Stromal cell of bone marrow (primary cell): ENCODE results near the gene FNDC11.
A peak's percentile ranks its signal among the peaks of the same experiment; 100 is the strongest.
"Not testable (repeated sequence)": the region's sequence is repeated elsewhere in the genome, so short reads cannot be mapped to it uniquely, and the experiment has no call there.

Experiments
- DNase-seq: peaks from one replicate; pipeline ENCODE4 v3.0.0-alpha.2; 2012; ENCODE audit warnings: low read depth

The FNDC11 gene, protein sequence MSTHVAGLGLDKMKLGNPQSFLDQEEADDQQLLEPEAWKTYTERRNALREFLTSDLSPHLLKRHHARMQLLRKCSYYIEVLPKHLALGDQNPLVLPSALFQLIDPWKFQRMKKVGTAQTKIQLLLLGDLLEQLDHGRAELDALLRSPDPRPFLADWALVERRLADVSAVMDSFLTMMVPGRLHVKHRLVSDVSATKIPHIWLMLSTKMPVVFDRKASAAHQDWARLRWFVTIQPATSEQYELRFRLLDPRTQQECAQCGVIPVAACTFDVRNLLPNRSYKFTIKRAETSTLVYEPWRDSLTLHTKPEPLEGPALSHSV

DNA sequence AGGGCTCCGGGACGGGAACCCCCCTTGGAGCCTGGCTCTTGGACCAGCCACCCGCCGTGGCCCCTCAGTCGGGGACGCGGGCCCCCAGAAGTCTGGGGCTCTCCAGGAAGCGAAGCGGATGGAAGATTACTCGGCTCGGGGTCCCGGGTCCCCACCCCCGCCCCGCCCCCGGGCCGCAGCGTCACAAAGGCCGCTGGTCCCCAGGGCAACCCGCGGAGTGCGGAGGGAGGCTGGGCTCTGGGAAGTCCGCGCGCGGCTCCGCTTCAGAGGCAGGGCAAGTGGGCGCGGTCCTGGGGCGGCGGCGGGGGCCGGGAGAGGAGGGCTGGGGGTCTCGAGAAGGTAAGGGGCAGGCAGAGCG is at the start of gene FNDC11:
FNDC11 (plus strand) TSS at position 227 of the 358 bp plus-strand sequence. CDS start 1,505 bp downstream, outside the sequence.
- DNase-seq: no peak

DNA sequence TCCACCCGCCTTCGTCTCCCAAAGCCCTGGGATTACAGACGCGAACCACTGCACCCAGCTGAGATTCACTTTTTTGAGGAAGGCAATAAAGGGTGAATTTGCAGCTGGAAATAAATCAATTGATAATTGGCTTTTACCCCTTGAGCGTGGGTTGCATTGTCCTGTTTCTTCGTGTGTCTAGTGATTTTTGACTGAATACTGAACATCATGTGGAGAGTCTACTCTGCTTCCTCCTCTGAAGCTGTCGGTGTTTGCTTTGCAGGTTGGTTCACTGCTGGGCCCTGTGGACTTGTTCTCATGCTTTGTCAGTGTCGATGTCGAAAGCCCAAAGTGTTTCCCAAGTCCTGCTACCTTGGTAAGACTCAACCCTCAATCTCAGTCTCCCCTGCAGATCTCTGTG is 49.3 kb upstream of the FNDC11 start:
- no peak for DNase-seq

DNA sequence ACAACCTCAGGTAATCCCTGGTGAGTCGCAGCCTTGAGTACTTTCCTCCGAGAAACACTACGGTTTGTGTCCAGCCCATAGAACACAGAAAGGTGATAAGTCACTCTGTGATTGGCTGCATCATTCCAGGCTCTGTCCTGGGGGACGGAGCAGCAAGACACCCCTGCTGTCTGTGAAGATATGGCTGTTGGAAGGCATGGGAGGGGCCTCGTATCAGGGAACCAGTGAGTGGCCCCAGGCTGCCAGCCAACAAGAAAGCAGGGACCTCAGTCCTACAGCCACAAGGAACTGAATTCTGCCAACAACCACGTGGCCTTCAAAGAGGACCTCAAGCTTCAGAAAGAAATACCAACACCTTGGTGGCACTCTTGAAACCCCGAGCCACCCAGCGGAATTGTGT is 48.7 kb upstream of the FNDC11 start:
- no peak for DNase-seq

DNA sequence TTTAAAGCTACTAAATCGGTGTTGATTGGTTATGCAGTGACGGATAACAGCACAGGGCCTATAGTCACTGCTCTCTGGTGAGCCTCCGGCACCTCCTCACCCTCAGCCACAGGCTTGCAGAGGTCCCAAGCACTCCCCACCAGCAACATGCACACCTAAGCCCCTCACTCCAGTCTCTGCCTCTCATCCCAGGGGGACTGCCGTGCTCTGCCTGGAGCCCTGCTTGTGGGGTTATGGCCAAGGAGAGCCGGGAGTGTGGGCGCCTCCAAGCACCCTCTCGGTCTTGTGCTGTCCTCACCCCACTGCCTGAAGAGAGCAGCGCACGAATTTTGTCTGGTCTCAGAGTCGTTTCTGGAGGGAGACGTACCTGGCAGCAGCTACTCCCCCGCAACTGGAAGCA is 48.2 kb upstream of the FNDC11 start:
- no peak for DNase-seq

DNA sequence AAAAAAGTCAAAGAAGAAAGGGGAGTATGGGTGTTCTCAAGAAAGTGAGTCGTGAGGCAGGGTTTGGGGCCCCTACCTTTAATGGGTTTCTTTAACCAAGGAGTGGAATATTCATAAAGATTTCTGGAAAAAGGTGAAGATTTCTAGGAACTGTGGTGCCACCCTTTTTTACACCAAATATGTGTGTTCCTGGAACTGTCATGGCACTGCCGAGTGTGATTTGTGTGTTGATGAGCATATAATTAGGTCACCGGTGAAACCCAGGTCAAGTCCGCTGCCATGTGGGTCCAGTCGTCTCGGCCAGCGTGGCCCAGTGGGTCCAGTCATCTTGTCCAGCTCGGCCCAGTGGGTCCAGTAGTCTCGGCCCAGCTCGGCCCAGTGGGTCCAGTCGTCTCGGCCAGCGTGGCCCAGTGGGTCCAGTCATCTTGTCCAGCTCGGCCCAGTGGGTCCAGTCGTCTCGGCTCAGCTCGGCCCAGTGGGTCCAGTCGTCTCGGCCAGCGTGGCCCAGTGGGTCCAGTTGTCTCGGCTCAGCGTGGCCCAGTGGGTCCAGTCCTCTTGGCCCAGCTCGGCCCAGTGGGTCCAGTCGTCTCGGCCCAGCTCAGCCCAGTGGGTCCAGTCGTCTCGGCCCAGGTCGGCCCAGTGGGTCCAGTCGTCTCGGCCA is 46.7 kb upstream of the FNDC11 start:
- no peak for DNase-seq

DNA sequence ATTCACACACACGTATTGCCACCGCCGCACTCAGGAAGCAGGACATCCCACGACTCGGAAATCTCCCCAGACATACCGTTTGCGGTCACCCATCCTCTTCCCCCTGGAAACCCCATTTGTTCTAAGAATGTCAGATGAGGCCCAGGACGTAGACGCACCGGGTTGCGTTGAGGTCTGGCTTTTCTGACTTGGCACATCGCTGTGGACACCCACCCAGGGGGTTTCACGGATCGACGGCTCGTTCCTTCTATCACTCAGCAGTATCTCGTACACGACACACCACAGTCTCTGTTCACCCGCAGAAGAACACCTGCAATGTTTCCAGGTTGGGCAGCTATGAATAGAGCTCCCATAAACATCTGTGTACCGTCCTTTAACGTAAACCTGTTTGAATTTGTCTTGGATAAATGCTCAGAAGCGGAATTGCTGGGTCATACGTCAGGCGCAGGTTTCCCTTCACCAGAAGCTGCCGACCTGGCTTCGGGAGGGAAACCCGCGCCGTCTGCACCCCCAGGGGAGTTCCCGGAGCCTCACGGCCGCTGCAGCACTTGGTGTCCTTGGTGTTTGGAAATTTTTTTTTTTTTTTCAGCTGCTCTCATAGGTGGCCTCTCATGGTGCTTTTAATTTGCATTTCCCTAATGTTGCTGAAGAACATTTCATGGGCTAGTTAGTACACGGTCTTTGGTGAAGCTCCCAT is 45.7 kb upstream of the FNDC11 start:
- no peak for DNase-seq

DNA sequence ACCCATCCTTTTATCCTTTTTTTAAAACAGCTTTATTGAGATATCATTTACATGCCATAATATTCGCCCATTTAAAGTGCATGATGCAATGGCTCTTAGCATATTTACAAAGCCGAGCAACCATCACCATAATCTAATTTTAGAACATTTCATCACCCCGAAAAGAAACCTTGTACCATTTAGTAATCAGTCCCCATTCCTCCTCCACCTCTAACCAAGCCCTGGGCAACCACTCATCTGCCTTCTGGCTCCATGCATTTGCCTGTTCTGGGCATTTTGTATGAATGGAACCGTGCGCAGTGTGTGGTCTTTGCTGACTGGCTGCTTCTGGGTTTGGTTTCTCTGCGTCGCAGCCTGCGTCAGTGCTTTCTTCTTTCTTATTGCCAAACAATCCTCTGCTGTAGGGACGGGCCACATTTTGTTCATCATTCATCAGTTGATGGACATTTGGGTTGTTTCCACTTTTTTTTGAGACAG is 44.8 kb upstream of the FNDC11 start:
- DNase-seq: no peak

DNA sequence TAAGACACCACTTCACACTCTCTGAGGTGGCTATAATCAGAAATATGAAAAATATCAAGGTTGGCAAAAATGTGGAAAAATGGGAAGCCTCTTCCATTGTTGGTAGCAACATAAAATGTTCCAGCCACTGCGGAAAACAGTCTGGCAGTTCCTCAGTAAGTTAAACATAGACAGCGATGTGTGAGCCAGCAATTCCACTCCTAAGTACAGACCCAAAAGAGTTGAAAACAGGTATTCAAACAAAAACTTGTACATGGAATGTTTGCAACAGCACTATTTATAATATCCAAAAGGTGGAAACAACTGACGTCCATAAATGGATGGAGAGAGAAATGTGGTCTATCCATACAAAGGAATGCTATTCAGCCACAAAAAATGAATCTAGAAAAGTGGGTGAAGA is 40.8 kb upstream of the FNDC11 start:
- DNase-seq: no peak

DNA sequence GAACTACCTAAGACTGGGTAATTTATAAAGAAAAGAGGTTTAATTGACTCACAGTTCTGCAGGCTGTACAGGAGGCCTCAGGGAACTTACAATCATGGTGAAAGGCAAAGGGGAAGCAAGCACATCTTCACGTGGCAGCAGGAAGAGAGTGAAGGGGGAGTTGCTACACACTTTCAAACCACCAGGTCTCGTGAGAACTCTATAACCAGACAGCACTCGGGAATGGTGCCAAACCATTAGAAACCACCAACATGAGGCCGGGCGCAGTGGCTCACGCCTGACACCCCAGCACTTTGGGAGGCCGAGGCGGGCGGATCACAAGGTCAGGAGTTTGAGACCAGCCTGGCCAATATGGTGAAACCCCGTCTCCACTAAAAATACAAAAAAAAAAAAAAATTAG is 39.4 kb upstream of the FNDC11 start:
- DNase-seq: not testable (repeated sequence)

DNA sequence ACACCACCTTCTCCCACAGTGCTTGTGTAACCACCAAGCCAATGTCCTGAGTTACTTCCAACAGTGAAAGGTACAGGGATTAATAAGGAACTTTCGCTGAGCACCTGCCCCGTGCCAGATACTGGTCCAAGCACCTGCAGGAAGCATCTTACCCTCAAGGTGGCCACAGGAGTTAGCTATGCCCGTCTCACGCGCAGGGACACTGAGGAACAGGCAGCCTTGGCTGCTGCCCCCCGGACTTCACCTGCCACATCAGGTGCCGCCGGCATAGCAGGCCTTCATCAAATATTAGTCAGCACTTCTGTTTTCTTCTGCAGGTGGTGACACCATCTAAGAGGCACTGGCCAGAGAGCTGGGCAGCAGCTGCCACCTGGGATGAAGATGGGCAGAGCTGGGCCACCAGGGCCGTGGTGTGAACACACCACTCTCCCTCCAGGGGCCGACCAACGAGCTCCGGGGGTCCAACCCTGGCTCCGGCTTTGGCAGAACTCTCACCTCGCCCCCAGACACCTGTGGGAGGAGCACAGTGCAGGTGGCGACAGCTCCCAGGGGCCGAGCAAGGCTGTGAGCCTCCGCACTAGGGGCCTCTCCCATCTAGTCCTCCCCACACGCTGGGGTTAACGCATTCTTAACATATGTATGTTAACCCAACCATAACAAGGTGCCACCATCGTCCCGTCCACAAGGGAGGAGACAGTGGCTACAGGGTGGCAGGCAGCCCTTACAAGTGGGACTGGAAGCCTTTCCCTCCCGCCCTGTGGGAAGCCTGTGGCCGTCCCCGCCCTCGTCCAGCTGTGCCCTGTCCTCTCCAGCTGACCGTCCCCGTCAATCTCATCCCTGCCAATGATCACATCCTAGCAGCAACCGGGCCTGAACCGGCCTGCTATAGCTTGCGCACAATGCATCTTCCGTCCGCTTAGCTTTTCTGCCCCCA is 36.3 kb upstream of the FNDC11 start:
- DNase-seq: no peak

DNA sequence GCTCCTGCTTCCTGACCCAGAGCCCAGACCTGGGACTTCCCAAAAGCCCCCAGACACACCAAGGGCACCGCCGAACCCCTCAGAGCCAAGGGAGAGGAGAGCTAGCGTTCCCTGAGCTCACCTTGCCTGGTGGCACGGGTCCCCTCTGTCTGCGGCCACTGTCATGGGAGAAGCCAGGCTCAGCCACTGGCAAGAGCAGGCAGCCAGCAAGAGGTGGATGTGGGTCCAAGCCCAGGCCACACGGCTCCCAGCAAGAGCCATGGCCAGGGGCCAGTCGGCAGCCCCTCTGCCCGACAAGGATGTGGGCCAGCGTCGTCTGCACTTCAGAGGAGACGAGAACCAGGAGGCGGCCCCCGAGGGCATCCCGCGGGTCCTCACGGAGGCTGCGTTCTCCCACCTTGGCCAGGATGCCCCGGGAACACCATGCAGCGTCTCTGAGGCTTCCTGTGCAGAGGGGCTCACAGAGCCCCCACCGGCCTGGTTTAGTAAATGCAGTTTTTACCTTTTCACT is 35.6 kb upstream of the FNDC11 start:
- DNase-seq: no peak

DNA sequence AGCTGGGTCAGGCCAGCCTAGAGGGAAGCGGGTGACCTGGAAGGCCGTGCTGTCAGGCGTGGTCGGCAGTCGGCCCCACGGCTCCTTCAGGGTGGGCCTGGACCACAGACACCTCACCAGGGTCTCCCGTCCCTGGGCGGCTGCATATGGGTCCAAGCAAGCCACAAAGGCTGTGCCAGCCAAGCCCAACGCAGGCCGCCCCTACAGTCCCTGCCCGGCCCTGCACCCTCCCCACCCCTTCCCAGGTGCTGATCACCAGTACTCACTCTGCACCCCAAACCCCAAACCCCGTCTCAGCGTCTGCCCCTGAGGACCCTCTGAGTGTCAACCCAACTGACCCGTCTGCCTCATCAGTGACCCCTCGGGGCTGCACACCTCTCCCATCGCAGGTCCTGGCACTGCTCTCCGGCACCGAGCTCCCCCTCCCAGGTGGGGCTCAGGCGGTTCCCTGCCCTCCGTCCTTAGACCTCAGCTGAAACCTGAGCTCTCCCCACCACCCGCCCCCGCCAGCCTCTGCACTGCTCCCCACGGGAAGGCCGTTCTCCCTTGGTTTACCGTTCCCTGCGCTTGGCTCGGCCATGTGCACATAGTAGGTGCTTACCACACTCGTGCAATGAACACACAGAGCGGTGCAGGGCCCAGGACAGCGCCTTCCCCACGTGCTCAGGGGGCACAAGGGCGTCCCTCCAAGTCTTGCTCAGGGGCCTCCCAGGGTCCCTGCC is 34.9 kb upstream of the FNDC11 start:
- DNase-seq: no peak

DNA sequence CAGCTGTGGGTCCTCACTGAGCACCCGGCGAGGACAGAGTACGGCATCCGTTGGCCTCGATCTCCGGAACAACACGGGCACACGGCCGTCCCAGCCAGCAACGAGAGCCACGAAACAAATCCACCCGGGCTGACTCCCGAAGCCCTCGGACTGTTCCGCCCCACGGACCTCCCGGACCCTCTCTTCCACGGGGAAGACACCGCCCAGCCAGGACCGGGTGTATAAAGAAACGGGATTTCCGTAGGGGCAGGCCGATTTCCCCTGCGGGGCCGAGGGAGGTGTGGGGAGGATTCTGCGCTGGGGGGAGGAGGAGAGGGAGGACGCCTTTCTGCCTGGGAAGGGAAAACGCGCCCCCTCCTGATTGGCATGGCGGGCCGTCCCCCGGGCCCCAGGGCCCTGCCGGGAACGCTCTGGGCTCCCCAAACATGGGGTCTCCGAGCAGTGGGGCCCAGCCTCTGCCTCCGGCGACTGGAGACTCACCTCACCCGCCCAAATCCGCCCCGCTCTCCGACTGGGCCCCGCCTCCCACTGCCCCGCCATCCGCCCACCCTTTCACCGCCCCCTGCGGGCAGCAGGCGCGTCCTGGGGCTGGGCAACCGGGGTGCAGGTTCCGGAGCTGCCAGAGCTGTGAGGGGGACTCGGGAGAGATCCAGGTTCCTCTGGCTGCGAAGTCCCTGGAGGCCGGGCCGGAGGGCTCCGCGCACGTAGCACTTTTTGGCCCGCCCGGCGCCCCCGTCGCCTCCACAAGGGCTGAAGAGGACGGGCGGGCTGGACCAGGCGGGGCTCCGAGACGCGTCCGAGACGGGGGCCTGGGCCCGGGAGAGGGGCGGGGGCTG is 34.1 kb upstream of the FNDC11 start:
- DNase-seq: no peak

DNA sequence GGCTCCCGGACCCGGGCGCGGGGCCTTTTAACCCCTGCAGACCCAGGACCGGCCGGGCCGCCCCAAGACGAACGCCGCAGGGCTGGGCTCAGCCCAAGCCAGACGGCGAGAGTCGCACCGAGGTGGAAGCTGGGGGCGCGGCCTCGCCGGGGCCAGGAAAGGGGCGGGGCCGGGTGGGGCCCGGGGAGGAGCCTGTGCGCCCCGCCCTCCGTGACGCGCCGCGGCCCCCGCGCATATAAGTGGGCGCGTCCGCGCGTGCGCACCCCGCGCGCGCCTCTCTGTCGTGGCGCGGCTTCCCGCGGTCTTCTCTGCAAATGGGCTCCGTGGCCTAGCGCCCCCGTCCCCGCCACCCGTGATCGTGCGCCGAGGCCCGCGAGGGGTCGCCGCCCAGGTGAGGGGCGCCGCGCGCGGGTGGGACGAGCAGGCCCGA is 33.4 kb upstream of the FNDC11 start, which contains the start of gene PPDPF:
PPDPF (plus strand) TSS at position 262 of the 430 bp plus-strand sequence. CDS start 544 bp downstream, outside the sequence.
- peak; percentile 52 for DNase-seq

DNA sequence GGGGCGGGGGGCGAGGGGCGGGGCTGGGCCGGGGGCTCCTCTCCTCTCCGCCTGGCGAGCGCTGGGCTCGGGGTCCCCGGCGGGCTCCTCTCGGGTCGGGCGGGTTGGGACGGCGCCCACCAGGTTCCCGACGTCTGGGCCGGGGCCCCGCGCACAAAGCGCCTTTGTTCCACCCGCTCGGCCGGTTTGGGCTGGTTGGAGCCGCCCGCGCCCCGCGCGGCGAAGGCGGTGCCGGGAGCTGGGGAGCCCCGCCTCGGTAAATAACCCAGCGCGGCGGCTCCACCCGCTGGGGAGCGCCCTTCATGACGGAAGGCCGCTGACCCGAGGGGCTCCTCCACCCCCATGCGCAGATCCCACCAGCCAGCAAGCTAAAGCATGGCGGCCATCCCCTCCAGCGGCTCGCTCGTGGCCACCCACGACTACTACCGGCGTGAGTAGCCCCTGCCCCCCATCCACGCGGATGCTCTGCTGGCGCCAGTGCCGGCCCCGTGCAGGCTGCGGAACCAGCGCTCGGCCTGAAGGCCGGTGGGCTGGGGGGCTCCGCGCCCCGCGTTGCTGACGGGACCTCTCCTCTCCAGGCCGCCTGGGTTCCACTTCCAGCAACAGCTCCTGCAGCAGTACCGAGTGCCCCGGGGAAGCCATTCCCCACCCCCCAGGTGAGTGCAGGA is 32.9 kb upstream of the FNDC11 start:
- DNase-seq: peak; percentile 43

DNA sequence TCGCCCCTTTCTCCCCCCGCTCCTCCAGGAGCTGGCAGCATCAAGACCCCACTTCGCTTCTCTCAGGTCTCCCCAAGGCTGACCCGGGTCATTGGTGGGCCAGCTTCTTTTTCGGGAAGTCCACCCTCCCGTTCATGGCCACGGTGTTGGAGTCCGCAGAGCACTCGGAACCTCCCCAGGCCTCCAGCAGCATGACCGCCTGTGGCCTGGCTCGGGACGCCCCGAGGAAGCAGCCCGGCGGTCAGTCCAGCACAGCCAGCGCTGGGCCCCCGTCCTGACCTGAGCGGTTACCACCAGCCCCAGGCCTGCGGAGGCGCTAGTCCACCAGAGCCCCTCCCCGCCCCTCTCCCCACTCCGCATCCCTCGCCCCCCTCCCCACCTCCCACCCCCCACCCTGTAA is 32.4 kb upstream of the FNDC11 start:
- DNase-seq: no peak

DNA sequence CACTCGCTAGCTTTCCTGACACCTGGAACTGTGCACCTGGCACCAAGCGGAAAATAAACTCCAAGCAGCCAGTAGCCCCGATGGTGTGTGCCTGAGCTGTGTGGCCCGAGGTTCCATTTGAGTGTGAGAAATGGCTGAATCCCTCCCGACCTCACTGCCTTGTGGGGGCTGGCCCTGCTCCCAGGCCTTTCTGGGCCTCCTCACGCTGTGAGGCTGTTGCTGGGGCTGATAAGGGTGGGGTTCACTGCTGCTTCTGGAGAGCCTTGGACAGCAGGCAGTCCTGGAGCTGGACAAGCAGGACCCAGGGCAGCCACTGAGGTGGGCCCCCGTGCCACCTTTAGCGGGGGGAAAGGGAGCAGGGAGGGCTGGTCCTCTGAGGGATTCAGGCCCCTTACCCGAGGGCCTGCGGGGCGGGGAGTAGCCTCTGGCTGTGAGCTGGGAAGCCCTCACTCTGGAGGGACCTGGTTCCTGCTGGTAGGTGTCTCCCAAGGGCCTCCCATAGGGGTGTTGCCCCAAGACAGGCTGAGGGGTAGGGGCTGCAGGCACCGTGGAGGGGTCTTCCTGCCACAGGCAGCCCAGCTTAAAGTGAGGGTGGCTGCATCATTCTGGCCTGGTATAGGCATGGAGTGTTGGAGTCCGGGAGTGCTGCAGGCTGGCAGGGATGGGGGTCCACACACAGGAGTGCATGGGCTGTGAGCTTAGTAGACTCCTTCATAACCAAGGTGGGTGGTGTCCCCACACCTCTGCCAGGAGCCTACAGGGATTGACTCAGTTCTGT is 31.7 kb upstream of the FNDC11 start:
- no peak for DNase-seq

DNA sequence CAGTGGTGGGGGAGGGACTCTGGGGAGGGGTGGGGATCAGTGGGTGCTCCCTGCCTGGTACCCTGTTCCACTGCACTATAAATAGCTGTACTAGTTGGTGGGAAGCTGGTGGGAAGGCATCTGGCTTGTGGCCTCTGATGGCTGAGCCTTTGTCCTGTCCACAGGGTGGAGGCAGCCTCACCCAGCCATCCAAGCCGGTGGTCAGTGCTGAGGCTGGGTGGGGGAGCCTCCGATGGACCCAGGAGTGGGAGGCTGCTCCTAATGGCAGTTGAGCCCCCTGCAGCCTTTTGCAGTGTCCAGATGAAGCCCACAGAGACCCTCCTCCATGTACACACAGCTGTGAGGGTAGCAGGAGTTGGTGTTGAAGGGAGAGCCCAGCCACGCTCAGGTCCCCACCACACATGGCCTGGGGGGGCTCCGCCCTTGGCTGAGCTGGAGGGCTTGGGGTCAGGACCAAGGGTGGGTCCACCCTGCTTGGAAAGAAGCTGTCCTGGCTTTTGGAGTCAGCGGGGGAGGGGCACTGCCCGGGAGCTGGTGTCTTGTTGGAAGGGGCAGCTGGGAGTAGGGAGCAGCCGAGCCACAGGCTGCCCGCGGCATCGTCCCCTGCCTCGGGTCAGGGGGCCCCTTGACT is 30.9 kb upstream of the FNDC11 start:
- no peak for DNase-seq
